ENCODE data around the gene SPNS2. TPM values are rescaled to one million over a fixed set of nuclear protein-coding genes. Genes with fewer than 3 reads are reported as not detected.

The SPNS2 gene
- total and polyA plus RNA-seq, 4 donors: 4.0 to 9.0 (median 5.2) TPM

DNA sequence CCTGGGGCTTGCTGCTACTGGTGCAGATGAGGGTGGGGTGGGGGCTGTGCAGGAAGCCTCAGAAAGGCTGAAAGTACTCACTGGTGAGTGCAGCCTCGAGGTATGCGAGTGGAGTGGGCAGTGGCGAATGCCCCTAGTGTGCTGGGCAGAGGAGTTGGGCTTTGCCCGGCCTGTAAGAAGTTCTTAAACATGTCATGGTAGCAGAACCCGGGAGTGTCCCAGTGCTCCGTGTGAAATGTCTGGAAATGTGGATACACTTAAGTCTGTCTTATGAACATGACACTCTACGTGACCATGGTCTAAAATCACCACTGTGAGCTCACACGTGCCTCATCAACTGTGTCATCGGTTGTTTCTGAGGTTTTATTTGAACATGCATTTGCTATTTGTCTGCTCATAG lies 87.4 kb downstream of the SPNS2 start:
- 89% methylated on average over 9 of the region's 9 CpGs for WGBS
- H3K9ac ChIP-seq (ENCODE audit: low read depth in 1 of 2, low read length in 2 of 2): no peak overlapping the region
- H3K9me3 ChIP-seq (ENCODE audit: control insufficient read depth in 4 of 4, low read length in 3 of 4): no peaks in the 10 kb centered on the region
- H3K4me1 ChIP-seq (ENCODE audit: control insufficient read depth in 4 of 4, insufficient read depth in 4 of 4, low read length in 3 of 4): peaks cover 6 to 16% (median 11%) of the 10 kb centered on the region in 4 donors
- no peaks in the 10 kb centered on the region for H3K36me3 ChIP-seq (ENCODE audit: control insufficient read depth in 4 of 4, insufficient read depth in 3 of 4, low read depth in 1 of 4, low read length in 3 of 4)
- no peak overlapping the region for H3K4me3 ChIP-seq (ENCODE audit: low read depth in 1 of 3, low read length in 3 of 3)
- DNase-seq (ENCODE audit: low spot score): no peak
- no peak overlapping the region for H3K27ac ChIP-seq (ENCODE audit: low read depth in 1 of 2, low read length in 2 of 2)
- peaks cover 0 to 6% (median 1%) of the 10 kb centered on the region in 4 donors for H3K27me3 ChIP-seq (ENCODE audit: control insufficient read depth in 4 of 4, insufficient read depth in 4 of 4, low read length in 3 of 4)
- TF ChIP-seq JUND (IDR thresholded peaks at IDR 0.05) (no peak), FOXA1 (IDR thresholded peaks at IDR 0.05) (no peak), EGR1 (IDR thresholded peaks at IDR 0.05; ENCODE audit: low read depth in 2 of 2) (no peak), RXRA (IDR thresholded peaks at IDR 0.05) (no peak), TAF1 (conservative IDR thresholded peaks at IDR 0.05) (no peak), FOXA2 (IDR thresholded peaks at IDR 0.05) (no peak), RAD21 (IDR thresholded peaks at IDR 0.05) (no peak)
- TF ChIP-seq, protein P1, sequence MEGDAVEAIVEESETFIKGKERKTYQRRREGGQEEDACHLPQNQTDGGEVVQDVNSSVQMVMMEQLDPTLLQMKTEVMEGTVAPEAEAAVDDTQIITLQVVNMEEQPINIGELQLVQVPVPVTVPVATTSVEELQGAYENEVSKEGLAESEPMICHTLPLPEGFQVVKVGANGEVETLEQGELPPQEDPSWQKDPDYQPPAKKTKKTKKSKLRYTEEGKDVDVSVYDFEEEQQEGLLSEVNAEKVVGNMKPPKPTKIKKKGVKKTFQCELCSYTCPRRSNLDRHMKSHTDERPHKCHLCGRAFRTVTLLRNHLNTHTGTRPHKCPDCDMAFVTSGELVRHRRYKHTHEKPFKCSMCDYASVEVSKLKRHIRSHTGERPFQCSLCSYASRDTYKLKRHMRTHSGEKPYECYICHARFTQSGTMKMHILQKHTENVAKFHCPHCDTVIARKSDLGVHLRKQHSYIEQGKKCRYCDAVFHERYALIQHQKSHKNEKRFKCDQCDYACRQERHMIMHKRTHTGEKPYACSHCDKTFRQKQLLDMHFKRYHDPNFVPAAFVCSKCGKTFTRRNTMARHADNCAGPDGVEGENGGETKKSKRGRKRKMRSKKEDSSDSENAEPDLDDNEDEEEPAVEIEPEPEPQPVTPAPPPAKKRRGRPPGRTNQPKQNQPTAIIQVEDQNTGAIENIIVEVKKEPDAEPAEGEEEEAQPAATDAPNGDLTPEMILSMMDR (IDR thresholded peaks at IDR 0.05; ENCODE audit: low read depth, low read length, missing input control): no peak

DNA sequence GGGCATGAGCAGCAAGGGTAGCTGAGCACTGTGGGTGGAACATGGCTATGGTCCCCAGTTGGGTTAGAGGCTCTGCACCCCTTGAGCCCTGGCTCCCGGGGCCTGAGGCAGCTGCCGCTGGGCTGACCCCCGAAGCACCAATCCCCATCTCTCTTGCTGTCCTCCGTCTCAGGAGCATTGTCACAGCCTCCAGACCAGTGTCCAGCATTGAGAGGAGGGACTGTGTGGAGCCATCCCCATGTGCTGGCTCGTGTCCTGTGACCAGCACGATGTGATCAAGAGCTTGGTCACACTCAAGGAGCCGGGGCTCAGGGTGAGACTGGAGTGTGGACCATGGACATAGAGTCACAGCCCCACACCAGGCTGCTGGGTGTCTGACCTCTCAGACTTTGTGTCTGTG lies 88.5 kb downstream of the SPNS2 start:
- DNase-seq (ENCODE audit: low spot score): no peak
- H3K4me1 ChIP-seq (ENCODE audit: control insufficient read depth in 4 of 4, insufficient read depth in 4 of 4, low read length in 3 of 4): peaks cover 6 to 16% (median 11%) of the 10 kb centered on the region in 4 donors
- H3K9ac ChIP-seq (ENCODE audit: low read depth in 1 of 2, low read length in 2 of 2): no peak overlapping the region
- WGBS: 90% methylated on average over 7 of the region's 7 CpGs
- peaks cover 0 to 6% (median 1%) of the 10 kb centered on the region in 4 donors for H3K27me3 ChIP-seq (ENCODE audit: control insufficient read depth in 4 of 4, insufficient read depth in 4 of 4, low read length in 3 of 4)
- H3K36me3 ChIP-seq (ENCODE audit: control insufficient read depth in 4 of 4, insufficient read depth in 3 of 4, low read depth in 1 of 4, low read length in 3 of 4): no peaks in the 10 kb centered on the region
- no peaks in the 10 kb centered on the region for H3K9me3 ChIP-seq (ENCODE audit: control insufficient read depth in 4 of 4, low read length in 3 of 4)
- TF ChIP-seq, protein P2, sequence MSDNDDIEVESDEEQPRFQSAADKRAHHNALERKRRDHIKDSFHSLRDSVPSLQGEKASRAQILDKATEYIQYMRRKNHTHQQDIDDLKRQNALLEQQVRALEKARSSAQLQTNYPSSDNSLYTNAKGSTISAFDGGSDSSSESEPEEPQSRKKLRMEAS (IDR thresholded peaks at IDR 0.05): no peak
- TF ChIP-seq JUND (IDR thresholded peaks at IDR 0.05): no peak
- no peak for TF ChIP-seq HNF4G (IDR thresholded peaks at IDR 0.05)
- TF ChIP-seq YY1 (IDR thresholded peaks at IDR 0.05): no peak
- no peak overlapping the region for H3K27ac ChIP-seq (ENCODE audit: low read depth in 1 of 2, low read length in 2 of 2)
- no peak overlapping the region for H3K4me3 ChIP-seq (ENCODE audit: low read depth in 1 of 3, low read length in 3 of 3)

DNA sequence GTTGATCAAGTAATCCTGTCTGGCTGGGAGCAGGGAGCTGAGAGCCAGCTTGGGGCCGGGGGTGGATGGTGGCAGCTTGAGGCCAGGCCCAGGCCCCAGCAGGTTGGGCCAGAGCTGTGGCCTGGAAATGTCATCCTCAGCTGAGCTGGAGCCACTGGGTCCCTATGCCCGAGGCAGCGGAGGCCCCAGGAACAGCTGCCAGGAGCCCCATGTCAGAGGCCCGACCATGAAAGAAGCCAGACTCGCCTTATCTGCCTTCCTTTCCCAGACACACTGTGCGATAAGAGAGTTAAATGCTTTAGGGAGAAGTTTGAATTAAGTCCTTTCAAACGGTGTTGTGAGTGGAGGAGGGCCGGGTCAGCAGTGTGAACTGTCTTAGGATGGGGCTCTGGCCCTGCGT lies 89.1 kb downstream of the SPNS2 start:
- TF ChIP-seq TAF1 (conservative IDR thresholded peaks at IDR 0.05) (no peak), JUND (IDR thresholded peaks at IDR 0.05) (no peak)
- H3K9me3 ChIP-seq (ENCODE audit: control insufficient read depth in 4 of 4, low read length in 3 of 4): no peaks in the 10 kb centered on the region
- H3K9ac ChIP-seq (ENCODE audit: low read depth in 1 of 2, low read length in 2 of 2): no peak overlapping the region
- peaks cover 6 to 16% (median 11%) of the 10 kb centered on the region in 4 donors for H3K4me1 ChIP-seq (ENCODE audit: control insufficient read depth in 4 of 4, insufficient read depth in 4 of 4, low read length in 3 of 4)
- DNase-seq (ENCODE audit: low spot score): no peak
- no peak overlapping the region for H3K27ac ChIP-seq (ENCODE audit: low read depth in 1 of 2, low read length in 2 of 2)
- 56% methylated on average over 9 of the region's 9 CpGs for WGBS
- no peaks in the 10 kb centered on the region for H3K36me3 ChIP-seq (ENCODE audit: control insufficient read depth in 4 of 4, insufficient read depth in 3 of 4, low read depth in 1 of 4, low read length in 3 of 4)
- peaks cover 0 to 5% (median 1%) of the 10 kb centered on the region in 4 donors for H3K27me3 ChIP-seq (ENCODE audit: control insufficient read depth in 4 of 4, insufficient read depth in 4 of 4, low read length in 3 of 4)
- H3K4me3 ChIP-seq (ENCODE audit: low read depth in 1 of 3, low read length in 3 of 3): no peak overlapping the region

DNA sequence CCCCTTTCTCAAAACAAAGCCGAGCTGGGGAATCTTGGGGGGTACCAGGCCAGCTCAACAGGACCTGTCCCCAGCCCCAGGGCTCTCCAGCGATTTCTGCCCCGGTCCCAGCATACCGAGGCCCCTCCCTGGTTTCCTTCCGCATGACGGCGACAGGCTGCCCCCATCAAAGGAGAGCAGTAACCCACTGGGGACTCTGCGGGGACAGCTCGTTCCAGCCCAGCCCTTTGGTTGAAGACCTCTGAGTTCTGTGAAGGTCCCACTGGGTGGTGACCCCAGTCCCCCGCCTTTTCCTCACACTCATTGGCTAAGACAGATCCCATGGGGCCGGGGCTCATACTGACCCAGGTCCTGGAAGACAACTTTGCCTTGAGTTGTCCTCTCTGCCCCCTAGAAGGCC lies 89.7 kb downstream of the SPNS2 start:
- no peak for DNase-seq (ENCODE audit: low spot score)
- no peaks in the 10 kb centered on the region for H3K9me3 ChIP-seq (ENCODE audit: control insufficient read depth in 4 of 4, low read length in 3 of 4)
- no peak overlapping the region for H3K4me3 ChIP-seq (ENCODE audit: low read depth in 1 of 3, low read length in 3 of 3)
- H3K36me3 ChIP-seq (ENCODE audit: control insufficient read depth in 4 of 4, insufficient read depth in 3 of 4, low read depth in 1 of 4, low read length in 3 of 4): no peaks in the 10 kb centered on the region
- no peak overlapping the region for H3K9ac ChIP-seq (ENCODE audit: low read depth in 1 of 2, low read length in 2 of 2)
- 81% methylated on average over 11 of the region's 11 CpGs for WGBS
- H3K27me3 ChIP-seq (ENCODE audit: control insufficient read depth in 4 of 4, insufficient read depth in 4 of 4, low read length in 3 of 4): peaks cover 0 to 3% (median 1%) of the 10 kb centered on the region in 4 donors
- H3K27ac ChIP-seq (ENCODE audit: low read depth in 1 of 2, low read length in 2 of 2): no peak overlapping the region
- TF ChIP-seq FOXA1 (IDR thresholded peaks at IDR 0.05) (no peak), SP1 (IDR thresholded peaks at IDR 0.05) (no peak), FOXA2 (IDR thresholded peaks at IDR 0.05) (no peak), RXRA (IDR thresholded peaks at IDR 0.05) (no peak), RAD21 (IDR thresholded peaks at IDR 0.05) (no peak), EGR1 (IDR thresholded peaks at IDR 0.05; ENCODE audit: low read depth in 2 of 2) (no peak), HNF4G (IDR thresholded peaks at IDR 0.05) (no peak)
- TF ChIP-seq, protein P2 (IDR thresholded peaks at IDR 0.05): no peak
- TF ChIP-seq, protein P1 (IDR thresholded peaks at IDR 0.05; ENCODE audit: low read depth, low read length, missing input control): no peak
- TF ChIP-seq, protein P3, sequence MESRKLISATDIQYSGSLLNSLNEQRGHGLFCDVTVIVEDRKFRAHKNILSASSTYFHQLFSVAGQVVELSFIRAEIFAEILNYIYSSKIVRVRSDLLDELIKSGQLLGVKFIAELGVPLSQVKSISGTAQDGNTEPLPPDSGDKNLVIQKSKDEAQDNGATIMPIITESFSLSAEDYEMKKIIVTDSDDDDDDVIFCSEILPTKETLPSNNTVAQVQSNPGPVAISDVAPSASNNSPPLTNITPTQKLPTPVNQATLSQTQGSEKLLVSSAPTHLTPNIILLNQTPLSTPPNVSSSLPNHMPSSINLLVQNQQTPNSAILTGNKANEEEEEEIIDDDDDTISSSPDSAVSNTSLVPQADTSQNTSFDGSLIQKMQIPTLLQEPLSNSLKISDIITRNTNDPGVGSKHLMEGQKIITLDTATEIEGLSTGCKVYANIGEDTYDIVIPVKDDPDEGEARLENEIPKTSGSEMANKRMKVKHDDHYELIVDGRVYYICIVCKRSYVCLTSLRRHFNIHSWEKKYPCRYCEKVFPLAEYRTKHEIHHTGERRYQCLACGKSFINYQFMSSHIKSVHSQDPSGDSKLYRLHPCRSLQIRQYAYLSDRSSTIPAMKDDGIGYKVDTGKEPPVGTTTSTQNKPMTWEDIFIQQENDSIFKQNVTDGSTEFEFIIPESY (IDR thresholded peaks at IDR 0.05): no peak
- peaks cover 6 to 16% (median 11%) of the 10 kb centered on the region in 4 donors for H3K4me1 ChIP-seq (ENCODE audit: control insufficient read depth in 4 of 4, insufficient read depth in 4 of 4, low read length in 3 of 4)

Measured in liver (tissue), 9 donors.